Mesenchymal stem cell (in vitro differentiated cells and primary cell): Measurements from ENCODE around the gene AFG1L.

Experiments used
- DNase-seq: peaks from one replicate; pipeline ENCODE4 v3.0.0-alpha.2; 2013
- H2AFZ ChIP-seq: one replicate; pipeline ENCODE4 v1.6.1; 2013; ENCODE audit warnings: low read depth, mild to moderate bottlenecking, control low read depth, inconsistent platforms, low read length, moderate library complexity
- H2AK5ac ChIP-seq: 2 replicates; pipeline ENCODE4 v1.6.1; 2013; ENCODE audit warnings: low read length, moderate library complexity, mild to moderate bottlenecking, inconsistent platforms; ENCODE audit not compliant: severe bottlenecking
- H2BK120ac ChIP-seq: one replicate; pipeline ENCODE4 v1.6.1; 2013; ENCODE audit warnings: low read depth, mild to moderate bottlenecking, inconsistent platforms, low read length, moderate library complexity
- H2BK12ac ChIP-seq, 2 experiments: one replicate each; pipeline ENCODE4 v1.6.1; 2013; ENCODE audit warnings: inconsistent platforms in 2 of 2, low read length in 2 of 2, mild to moderate bottlenecking in 2 of 2, moderate library complexity in 2 of 2, control low read depth in 1 of 2
- H2BK15ac ChIP-seq: one replicate; pipeline ENCODE4 v1.6.1; 2013; ENCODE audit warnings: mild to moderate bottlenecking, low read depth, inconsistent platforms; ENCODE audit not compliant: poor library complexity, severe bottlenecking
- H2BK5ac ChIP-seq: 2 replicates; pipeline ENCODE4 v1.6.1; 2013; ENCODE audit warnings: low read depth, mild to moderate bottlenecking, low read length, control low read depth, inconsistent platforms; ENCODE audit not compliant: poor library complexity, severe bottlenecking
- H3K14ac ChIP-seq, 2 experiments: one replicate each; pipeline ENCODE4 v1.6.1; 2013; ENCODE audit warnings: inconsistent platforms in 2 of 2, low read length in 2 of 2, control low read depth in 1 of 2, mild to moderate bottlenecking in 1 of 2, moderate library complexity in 1 of 2
- H3K18ac ChIP-seq, 2 experiments: one replicate each; pipeline ENCODE4 v1.6.1; 2013; ENCODE audit warnings: inconsistent platforms in 2 of 2, low read length in 2 of 2, control low read depth in 1 of 2, low read depth in 1 of 2, mild to moderate bottlenecking in 1 of 2
- H3K23ac ChIP-seq, 2 experiments: one replicate each; pipeline ENCODE4 v1.6.1; 2013; ENCODE audit warnings: inconsistent platforms in 2 of 2, low read length in 2 of 2, mild to moderate bottlenecking in 2 of 2, moderate library complexity in 2 of 2, control low read depth in 1 of 2
- H3K27ac ChIP-seq: 2 replicates; pipeline ENCODE4 v1.5.1; 2013; ENCODE audit warnings: mild to moderate bottlenecking, moderate library complexity, low read length, control low read depth, inconsistent platforms; ENCODE audit not compliant: poor library complexity, severe bottlenecking
- H3K27me3 ChIP-seq, 2 experiments: 2 replicates each; pipeline versions ENCODE4 v1.6.1 to v1.7.0; 2013; ENCODE audit warnings: low read length in 2 of 2, mild to moderate bottlenecking in 2 of 2, moderate library complexity in 2 of 2, control low read depth in 1 of 2, inconsistent platforms in 1 of 2; ENCODE audit not compliant: control insufficient read depth in 1 of 2, insufficient read depth in 1 of 2
- H3K36me3 ChIP-seq, 2 experiments: 2 replicates each; pipeline versions ENCODE4 v1.6.1 to v1.7.0; 2013; ENCODE audit warnings: low read length in 2 of 2, control low read depth in 1 of 2, inconsistent platforms in 1 of 2, low read depth in 1 of 2, mild to moderate bottlenecking in 1 of 2; ENCODE audit not compliant: insufficient read depth in 2 of 2, control insufficient read depth in 1 of 2
- H3K4ac ChIP-seq, 2 experiments: one replicate each; pipeline ENCODE4 v1.6.1; 2013; ENCODE audit warnings: inconsistent platforms in 2 of 2, low read length in 2 of 2, mild to moderate bottlenecking in 2 of 2, moderate library complexity in 2 of 2, control low read depth in 1 of 2, low read depth in 1 of 2
- H3K4me1 ChIP-seq: 2 replicates; pipeline ENCODE4 v1.6.1; 2013; ENCODE audit warnings: low read depth, low read length, control low read depth; ENCODE audit not compliant: control insufficient read depth, insufficient read depth
- H3K4me2 ChIP-seq: 2 replicates; pipeline ENCODE4 v1.6.1; 2013; ENCODE audit warnings: low read length, mild to moderate bottlenecking, inconsistent platforms; ENCODE audit not compliant: poor library complexity, severe bottlenecking
- H3K4me3 ChIP-seq, 2 experiments: 2 replicates each; pipeline versions ENCODE4 v1.5.1 to v1.7.0; 2013; ENCODE audit warnings: low read length in 2 of 2, mild to moderate bottlenecking in 2 of 2, control low read depth in 1 of 2, low read depth in 1 of 2; ENCODE audit not compliant: insufficient read depth in 1 of 2
- H3K79me1 ChIP-seq: replicated peaks from 2 replicates; pipeline ENCODE4 v1.6.1; 2013; ENCODE audit warnings: mild to moderate bottlenecking, control low read depth, low read length, inconsistent platforms; ENCODE audit not compliant: poor library complexity, severe bottlenecking
- H3K9ac ChIP-seq: 2 replicates; pipeline ENCODE4 v1.7.0; 2013; ENCODE audit warnings: mild to moderate bottlenecking, low read length, moderate library complexity
- H3K9me3 ChIP-seq: 2 replicates; pipeline ENCODE4 v1.7.0; 2013; ENCODE audit warnings: mild to moderate bottlenecking, low read length; ENCODE audit not compliant: control insufficient read depth
- H4K8ac ChIP-seq: one replicate; pipeline ENCODE4 v1.6.1; 2013; ENCODE audit warnings: inconsistent platforms, mild to moderate bottlenecking, low read length, moderate library complexity
- H4K91ac ChIP-seq: one replicate; pipeline ENCODE4 v1.6.1; 2013; ENCODE audit warnings: mild to moderate bottlenecking, low read length, inconsistent platforms
- whole genome bisulfite sequencing: methylation state at CpG from one replicate; pipeline ENCODE4 v1.1.7; 2013; ENCODE audit warnings: mixed read lengths; 5-methylcytosine and 5-hydroxymethylcytosine counted together

AFG1L gene

DNA sequence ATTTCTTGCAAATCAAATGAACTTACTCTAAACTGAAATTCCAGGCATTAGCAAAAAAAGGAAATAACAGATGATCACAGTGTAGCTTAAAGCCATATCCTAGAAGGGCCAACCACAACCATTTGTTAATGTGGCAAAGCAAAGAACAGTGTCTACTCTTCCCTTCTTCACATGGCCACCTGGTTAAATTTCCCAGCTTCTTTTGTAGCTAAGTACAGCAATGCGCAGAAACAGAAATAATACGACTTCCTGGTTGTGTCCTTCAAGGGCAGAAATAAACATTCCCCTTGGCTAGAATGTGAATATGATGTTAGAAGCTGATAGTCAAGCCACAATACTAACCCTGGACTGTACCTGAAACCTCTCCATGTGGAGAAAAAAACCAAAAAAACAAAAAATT is 43.6 kb upstream of the AFG1L start:
- Histone ChIP-seq H2BK12ac (no peak overlapping the region), H3K23ac (no peak overlapping the region), H3K4me3 (no peak overlapping the region), H2AK5ac (no peak overlapping the region), H3K27ac (no peak overlapping the region), H2BK15ac (no peak overlapping the region), H4K8ac (no peak overlapping the region), H3K27me3 (no peaks in the 10 kb centered on the region), H3K79me1 (peaks cover 13% of the 10 kb centered on the region), H3K4me1 (peaks cover 2% of the 10 kb centered on the region), H3K9ac (no peak overlapping the region), H3K9me3 (no peaks in the 10 kb centered on the region), H2AFZ (no peak overlapping the region), H3K14ac (no peak overlapping the region), H2BK5ac (no peak overlapping the region), H4K91ac (no peak overlapping the region), H3K18ac (no peak overlapping the region), H3K4ac (no peak overlapping the region), H3K36me3 (peaks cover 3 to 18% of the 10 kb centered on the region in 2 experiments), H3K4me2 (no peak overlapping the region), H2BK120ac (no peak overlapping the region)
- DNase-seq = no peak
- WGBS = 79% methylated on average over 2 of the region's 2 CpGs

- Histone ChIP-seq H3K18ac (no peak overlapping the region), H3K27ac (no peak overlapping the region), H3K4me3 (no peak overlapping the region), H3K9me3 (no peaks in the 10 kb centered on the region), H2BK12ac (no peak overlapping the region), H4K91ac (no peak overlapping the region), H2AFZ (no peak overlapping the region), H2BK5ac (no peak overlapping the region), H3K27me3 (no peaks in the 10 kb centered on the region), H3K9ac (no peak overlapping the region), H3K14ac (no peak overlapping the region), H2BK15ac (no peak overlapping the region), H2BK120ac (no peak overlapping the region), H4K8ac (no peak overlapping the region), H3K79me1 (peaks cover 10% of the 10 kb centered on the region), H3K4me1 (peaks cover 2% of the 10 kb centered on the region), H3K36me3 (peaks cover 3 to 17% of the 10 kb centered on the region in 2 experiments), H2AK5ac (no peak overlapping the region), H3K4ac (no peak overlapping the region), H3K4me2 (no peak overlapping the region), H3K23ac (no peak overlapping the region)
- WGBS = 78% methylated on average over 5 of the region's 5 CpGs
- DNase-seq = no peak
Measured at GRCh38 chr6:108252055-108252454, 42.8 kb upstream of the AFG1L start.

- H3K27me3 ChIP-seq = no peaks in the 10 kb centered on the region
- H2AFZ ChIP-seq = no peak overlapping the region
- no peak overlapping the region for H3K4ac ChIP-seq
- H3K14ac ChIP-seq = no peak overlapping the region
- H2BK15ac ChIP-seq = no peak overlapping the region
- no peak overlapping the region for H3K4me2 ChIP-seq
- H4K91ac ChIP-seq = no peak overlapping the region
- WGBS = no CpG with 5 or more reads among the region's 1 CpG
- H4K8ac ChIP-seq = no peak overlapping the region
- no peak overlapping the region for H2BK12ac ChIP-seq
- peaks cover 2% of the 10 kb centered on the region for H3K4me1 ChIP-seq
- no peak overlapping the region for H2BK120ac ChIP-seq
- peaks cover 3 to 16% of the 10 kb centered on the region in 2 experiments for H3K36me3 ChIP-seq
- no peak for DNase-seq
- no peak overlapping the region for H3K27ac ChIP-seq
- H3K4me3 ChIP-seq = no peak overlapping the region
- H2BK5ac ChIP-seq = no peak overlapping the region
- H3K23ac ChIP-seq = no peak overlapping the region
- no peak overlapping the region for H3K9ac ChIP-seq
- H2AK5ac ChIP-seq = no peak overlapping the region
- peaks cover 11% of the 10 kb centered on the region for H3K79me1 ChIP-seq
- no peaks in the 10 kb centered on the region for H3K9me3 ChIP-seq
- H3K18ac ChIP-seq = no peak overlapping the region
Measured at GRCh38 chr6:108253241-108253640, 41.6 kb upstream of the AFG1L start.

DNA sequence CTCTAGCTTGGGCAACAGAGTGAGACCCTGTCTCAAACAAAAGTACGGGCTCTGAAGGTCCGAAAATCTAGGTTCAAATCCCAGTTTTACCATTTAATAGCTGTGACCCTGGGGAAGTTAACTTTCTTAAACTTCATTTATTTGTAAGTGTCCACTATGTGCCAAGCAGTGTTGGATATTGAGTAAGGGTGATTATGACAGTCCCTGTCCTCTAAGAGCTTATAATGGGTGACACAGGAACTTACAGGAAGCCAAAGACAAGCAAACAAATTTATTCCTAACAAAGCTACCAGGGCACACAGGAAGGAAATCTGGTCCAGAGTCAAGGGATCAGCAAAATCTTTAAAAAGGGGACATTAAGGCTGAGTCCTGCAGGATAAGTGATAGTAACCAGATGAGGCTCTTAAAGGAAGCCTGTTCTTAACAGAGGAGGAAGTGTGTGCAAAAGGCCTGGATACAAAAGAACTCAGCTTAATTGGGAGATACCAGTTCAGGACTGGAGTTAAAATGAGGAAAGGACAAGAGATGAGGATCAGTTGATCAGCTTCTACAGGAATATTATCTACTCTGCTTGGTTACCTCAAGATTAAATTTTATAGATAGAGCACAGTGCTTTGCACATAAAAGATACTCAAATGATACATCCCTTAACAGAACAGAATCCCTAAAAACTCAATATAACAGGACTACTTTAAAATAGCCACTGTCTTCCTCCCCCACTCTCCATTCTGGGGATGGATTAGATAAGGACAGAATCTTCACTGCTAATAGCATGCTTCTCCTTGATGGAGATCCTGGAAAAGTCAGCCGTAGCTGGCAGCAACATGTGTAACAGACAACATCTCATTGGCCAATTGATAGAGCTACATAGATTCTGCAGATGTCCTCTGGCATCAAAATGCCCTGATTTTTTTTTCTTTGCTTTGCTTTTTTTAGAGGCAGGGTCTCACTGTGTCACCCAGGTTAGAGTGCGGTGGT is 40.1 kb upstream of the AFG1L start:
- DNase-seq = no peak
- Histone ChIP-seq H3K27me3 (no peaks in the 10 kb centered on the region), H3K4ac (no peak overlapping the region), H2BK12ac (peak overlapping the region in 1 of 2 experiments; percentile 15), H3K27ac (no peak overlapping the region), H3K9me3 (no peaks in the 10 kb centered on the region), H3K18ac (no peak overlapping the region), H3K36me3 (peaks cover 3 to 16% of the 10 kb centered on the region in 2 experiments), H4K91ac (no peak overlapping the region), H3K79me1 (peaks cover 8% of the 10 kb centered on the region), H4K8ac (no peak overlapping the region), H3K4me1 (peaks cover 8% of the 10 kb centered on the region), H3K14ac (no peak overlapping the region), H3K23ac (no peak overlapping the region), H2AK5ac (no peak overlapping the region), H3K9ac (no peak overlapping the region), H2BK120ac (no peak overlapping the region), H2AFZ (no peak overlapping the region), H2BK5ac (no peak overlapping the region), H2BK15ac (no peak overlapping the region), H3K4me2 (no peak overlapping the region), H3K4me3 (no peak overlapping the region)
- WGBS = 74% methylated on average over 4 of the region's 4 CpGs
